Activated T-cell treated with anti-CD3 and anti-CD28 coated beads, Interleukin-2, amount 50 U/mL, for 4 hours (primary cell): ENCODE measurements around the gene COQ6. TPM values are rescaled to one million over a fixed set of nuclear protein-coding genes. Genes with fewer than 3 reads are reported as not detected.
"Not testable (repeated sequence)": the region's sequence is repeated elsewhere in the genome, so short reads cannot be mapped to it uniquely, and the experiment has no call there.

Source experiments
- ATAC-seq, 2 donors: fragments of 200-7000 bp; cut with Tn5 transposase; one replicate each; pipeline ENCODE4 v1.10.0; 2021
- DNase-seq: peaks from one replicate; pipeline ENCODE4 v3.0.0-alpha.2; 2020
- H3K27me3 Mint-ChIP-seq: one replicate; pipeline ENCODE4 v1.8.0; 2021; ENCODE audit warnings: low read depth, mixed read lengths
- H3K36me3 Mint-ChIP-seq: one replicate; pipeline ENCODE4 v1.8.0; 2022; ENCODE audit warnings: mixed read lengths; ENCODE audit not compliant: insufficient read depth
- H3K4me1 Mint-ChIP-seq: one replicate; pipeline ENCODE4 v1.8.0; 2021; ENCODE audit warnings: low read depth, mixed read lengths
- H3K4me3 Mint-ChIP-seq: one replicate; pipeline ENCODE4 v1.8.0; 2021; ENCODE audit warnings: mild to moderate bottlenecking, moderate library complexity, mixed read lengths
- H3K9me3 Mint-ChIP-seq: one replicate; pipeline ENCODE4 v1.8.0; 2021; ENCODE audit warnings: mixed read lengths
- total RNA-seq, 3 donors: library from RNA; stranded (reverse); gene quantifications; one replicate each; pipeline ENCODE4 v1.2.1, GENCODE V29; 2021

COQ6 gene
- total RNA-seq, result 10 to 100 TPM; 17.4 to 20.7 (median 19.4) TPM

DNA sequence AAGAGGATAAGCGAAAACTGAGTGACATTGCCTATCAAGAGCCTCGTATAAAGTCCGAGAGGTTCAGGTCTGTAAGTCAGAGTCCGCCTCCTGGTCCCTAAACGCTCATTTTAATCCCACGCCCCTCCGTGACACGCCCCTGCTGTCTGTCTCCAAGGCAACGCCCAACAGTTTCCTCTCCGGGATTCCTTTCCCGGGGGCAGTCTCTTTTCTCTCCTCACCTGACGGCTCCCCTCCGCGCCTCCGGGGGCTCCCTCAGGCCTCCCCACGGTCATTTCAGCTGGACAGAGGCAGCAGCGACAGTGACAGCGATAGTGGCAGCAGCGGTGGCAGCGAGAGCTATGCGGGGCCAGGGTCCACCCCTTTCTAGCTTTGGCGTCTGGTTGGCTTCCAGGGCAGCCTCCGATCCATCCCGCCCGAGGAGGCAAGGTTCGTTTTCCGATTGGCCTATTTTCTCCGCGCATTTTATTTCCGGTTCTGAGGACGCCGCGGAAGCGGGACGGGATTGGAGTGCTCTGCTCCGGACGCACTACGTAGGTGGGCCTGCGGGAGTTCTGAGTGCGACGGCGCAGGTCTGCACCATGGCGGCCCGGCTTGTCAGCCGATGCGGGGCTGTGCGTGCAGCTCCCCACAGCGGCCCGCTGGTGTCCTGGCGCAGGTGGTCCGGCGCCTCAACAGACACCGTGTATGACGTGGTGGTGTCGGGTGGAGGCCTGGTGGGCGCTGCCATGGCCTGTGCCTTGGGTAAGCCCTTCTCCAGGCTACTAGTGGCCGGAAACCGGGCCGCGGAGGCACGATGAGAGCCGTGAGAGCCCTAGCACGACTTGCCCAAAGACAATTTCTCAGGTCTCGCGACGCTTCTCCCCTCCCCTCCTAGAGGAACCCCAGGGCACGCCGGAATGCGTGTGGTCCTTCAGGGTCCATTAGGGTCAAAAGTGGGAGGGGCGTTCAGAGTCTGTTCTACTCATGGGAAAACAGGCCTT lies at the start of gene COQ6, which contains the start of gene FAM161B:
Gene COQ6 (plus strand): TSS at position 551 of the 983 bp plus-strand sequence. CDS start 31 bp downstream, at position 582.
Gene FAM161B (minus strand): TSS at position 343 of the 983 bp plus-strand sequence. CDS start 68 bp downstream, at position 275.
- no peaks in the 10 kb centered on the region for H3K27me3 Mint-ChIP-seq
- peaks cover 19% of the 10 kb centered on the region for H3K4me1 Mint-ChIP-seq
- no peaks in the 10 kb centered on the region for H3K9me3 Mint-ChIP-seq
- DNase-seq, result peak; percentile 72
- peak; percentile 96 to 97 for ATAC-seq
- peaks cover 10% of the 10 kb centered on the region for H3K36me3 Mint-ChIP-seq
- peak within 1 kb of the TSS; percentile 97 for H3K4me3 Mint-ChIP-seq

DNA sequence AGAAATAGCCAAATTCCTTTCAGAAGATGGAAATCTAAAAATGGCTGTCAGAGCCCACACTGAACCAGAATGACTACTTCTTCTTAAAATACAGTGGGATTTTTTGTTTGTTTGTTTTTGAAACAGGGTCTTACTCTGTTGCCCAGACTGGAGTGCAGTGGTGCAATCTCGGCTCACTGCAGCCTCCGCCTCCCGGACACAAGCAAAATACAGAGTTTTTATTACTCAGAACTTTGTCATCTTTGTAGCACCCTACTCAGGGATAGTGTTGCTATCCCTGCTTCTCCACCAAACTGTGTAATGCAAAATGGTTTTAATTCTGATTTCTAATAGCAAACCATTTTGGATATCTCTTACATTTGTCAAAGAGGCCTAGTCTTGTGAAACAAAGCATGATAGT lies 47.1 kb upstream of the COQ6 start:
- H3K36me3 Mint-ChIP-seq, result peaks cover 25% of the 10 kb centered on the region
- ATAC-seq, result no peak
- no peaks in the 10 kb centered on the region for H3K9me3 Mint-ChIP-seq
- H3K4me3 Mint-ChIP-seq, result no peak overlapping the region
- H3K27me3 Mint-ChIP-seq, result no peaks in the 10 kb centered on the region
- no peaks in the 10 kb centered on the region for H3K4me1 Mint-ChIP-seq
- DNase-seq, result no peak

DNA sequence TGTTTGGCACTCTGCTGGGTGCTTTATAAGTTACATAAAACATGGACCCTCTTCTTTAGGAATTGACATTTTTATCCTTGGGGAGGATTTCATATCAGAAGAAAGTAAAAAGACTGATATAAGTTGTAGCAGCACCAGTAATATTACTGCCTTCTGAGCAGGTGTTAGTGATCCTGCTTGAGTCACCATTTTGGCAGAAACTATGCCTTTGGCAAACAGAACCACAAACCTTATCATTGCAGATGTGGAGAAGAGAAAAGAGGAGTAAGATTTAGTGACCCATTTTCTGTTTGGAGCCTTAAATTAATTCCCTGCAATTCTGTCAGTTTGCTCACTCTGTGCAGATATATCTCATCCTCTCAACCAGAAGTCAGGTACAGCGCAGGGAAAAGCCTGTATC lies 40.4 kb upstream of the COQ6 start:
- Mint-ChIP-seq H3K36me3 (peaks cover 62% of the 10 kb centered on the region), H3K27me3 (no peaks in the 10 kb centered on the region), H3K9me3 (peaks cover 7% of the 10 kb centered on the region), H3K4me3 (no peak overlapping the region), H3K4me1 (no peaks in the 10 kb centered on the region)
- ATAC-seq, result no peak
- no peak for DNase-seq

DNA sequence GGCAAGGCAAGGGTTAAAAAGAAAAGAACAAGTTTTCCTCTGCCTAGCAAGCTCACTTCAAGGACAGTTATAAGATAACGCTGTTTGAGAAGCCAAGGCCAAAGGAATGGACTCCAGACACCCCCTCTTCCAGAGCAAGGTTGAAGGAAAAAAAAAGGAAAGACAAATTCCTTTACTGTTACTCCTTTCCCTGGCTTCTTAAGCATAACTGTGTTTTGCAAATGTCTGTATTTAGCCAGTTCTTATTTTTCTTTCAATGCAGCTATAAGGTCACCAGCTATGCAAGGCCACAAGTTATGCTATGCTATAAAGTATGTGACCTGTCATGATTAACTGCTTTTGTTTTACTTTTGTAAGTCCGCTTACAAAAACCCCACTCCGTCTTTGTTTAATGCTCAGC lies 36.8 kb upstream of the COQ6 start:
- ATAC-seq (no peak), DNase-seq (no peak)
- H3K27me3 Mint-ChIP-seq, result no peaks in the 10 kb centered on the region
- no peak overlapping the region for H3K4me3 Mint-ChIP-seq
- H3K4me1 Mint-ChIP-seq, result peaks cover 2% of the 10 kb centered on the region
- H3K9me3 Mint-ChIP-seq, result peaks cover 7% of the 10 kb centered on the region
- peaks cover 54% of the 10 kb centered on the region for H3K36me3 Mint-ChIP-seq

DNA sequence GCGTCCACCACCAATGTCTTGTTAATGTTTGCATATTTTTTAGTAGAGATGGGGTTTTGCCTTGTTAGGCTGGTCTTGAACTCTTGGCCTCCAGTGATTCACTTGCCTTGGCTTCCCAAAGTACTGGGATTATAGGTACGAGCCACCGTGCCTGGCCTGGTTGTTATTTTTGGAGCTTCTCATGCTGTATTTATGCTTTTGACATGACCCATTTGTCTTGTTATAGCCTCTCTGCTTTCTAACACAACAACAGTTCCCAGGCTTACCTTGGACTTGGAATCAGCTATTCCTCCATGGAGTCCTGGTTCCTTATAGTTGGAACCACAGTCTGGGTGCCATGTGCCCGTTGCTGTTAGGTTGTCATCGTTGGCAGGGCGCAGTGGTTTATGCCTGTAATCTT lies 33.8 kb upstream of the COQ6 start:
- no peak for ATAC-seq

DNA sequence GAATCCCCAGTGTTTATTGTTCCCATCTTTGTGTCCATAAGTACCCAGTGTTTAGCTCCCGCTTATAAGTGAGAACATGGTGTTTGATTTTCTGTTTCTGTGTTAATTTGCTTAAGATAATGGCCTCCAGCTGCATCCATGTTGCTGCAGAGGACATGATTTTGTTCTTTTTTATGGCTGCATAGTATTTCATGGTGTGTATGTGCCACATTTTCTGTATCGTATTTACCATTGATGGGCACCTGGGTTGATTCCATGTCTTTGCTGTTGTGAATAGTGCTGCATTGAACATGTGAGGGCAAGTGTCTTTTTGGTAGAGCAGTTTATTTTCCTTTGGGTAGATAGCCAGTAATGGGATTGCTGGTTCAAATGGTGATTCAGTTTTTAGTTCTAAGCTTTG lies 30.6 kb upstream of the COQ6 start:
- H3K27me3 Mint-ChIP-seq, H3K4me1 Mint-ChIP-seq, DNase-seq, H3K9me3 Mint-ChIP-seq, ATAC-seq, H3K4me3 Mint-ChIP-seq: not testable (repeated sequence)
- H3K36me3 Mint-ChIP-seq, result peaks cover 38% of the 10 kb centered on the region

More for the DNA sequence above, 33.8 kb upstream of the COQ6 start:
- Mint-ChIP-seq H3K4me3 (no peak overlapping the region), H3K36me3 (peaks cover 44% of the 10 kb centered on the region), H3K9me3 (peaks cover 7% of the 10 kb centered on the region), H3K27me3 (no peaks in the 10 kb centered on the region), H3K4me1 (peaks cover 2% of the 10 kb centered on the region)
- no peak for DNase-seq

DNA sequence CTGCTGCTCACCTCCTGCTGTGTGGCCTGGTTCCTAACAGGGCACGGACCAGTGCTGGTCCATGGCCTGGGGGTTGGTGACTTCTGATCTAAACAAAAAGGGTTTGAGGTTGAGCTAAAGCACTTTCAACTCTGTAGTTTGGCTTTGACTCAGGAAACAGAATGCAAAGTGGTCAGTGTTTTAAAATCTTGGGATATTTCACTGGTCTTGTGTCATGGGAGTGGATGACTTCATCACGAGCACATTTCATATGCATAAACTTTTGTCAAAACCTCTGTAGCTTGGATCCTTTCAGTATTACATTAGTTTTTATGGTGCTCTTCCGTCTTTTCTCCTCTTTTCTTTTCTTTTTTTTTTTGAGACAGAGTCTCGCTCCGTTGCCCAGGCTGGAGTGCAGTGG lies 25.8 kb upstream of the COQ6 start:
- Mint-ChIP-seq H3K36me3 (peaks cover 53% of the 10 kb centered on the region), H3K27me3 (no peaks in the 10 kb centered on the region), H3K4me1 (peaks cover 2% of the 10 kb centered on the region), H3K9me3 (no peaks in the 10 kb centered on the region), H3K4me3 (no peak overlapping the region)
- DNase-seq (no peak), ATAC-seq (no peak)

DNA sequence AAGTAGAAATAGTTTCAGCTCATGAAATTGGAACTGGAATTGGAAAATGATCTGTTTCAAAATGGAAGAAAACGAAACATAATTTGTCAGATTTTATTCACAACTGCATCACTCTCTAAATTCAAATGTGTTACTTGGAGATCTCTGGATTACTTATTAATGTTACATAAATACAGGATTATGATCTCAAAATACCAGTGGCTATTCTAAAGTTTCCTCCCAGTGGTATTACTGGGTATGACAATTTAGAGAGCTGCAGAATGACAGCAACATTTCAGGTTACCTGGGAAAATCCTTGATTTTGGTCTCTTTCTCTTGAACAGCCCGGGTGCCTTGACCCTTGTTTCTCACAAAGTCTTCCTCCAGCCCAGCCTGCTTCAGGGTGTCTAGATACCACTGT lies 14.4 kb upstream of the COQ6 start:
- H3K9me3 Mint-ChIP-seq, result no peaks in the 10 kb centered on the region
- H3K36me3 Mint-ChIP-seq, result peaks cover 24% of the 10 kb centered on the region
- H3K4me1 Mint-ChIP-seq, result no peaks in the 10 kb centered on the region
- DNase-seq, result no peak
- no peak for ATAC-seq
- no peak overlapping the region for H3K4me3 Mint-ChIP-seq
- H3K27me3 Mint-ChIP-seq, result no peaks in the 10 kb centered on the region

DNA sequence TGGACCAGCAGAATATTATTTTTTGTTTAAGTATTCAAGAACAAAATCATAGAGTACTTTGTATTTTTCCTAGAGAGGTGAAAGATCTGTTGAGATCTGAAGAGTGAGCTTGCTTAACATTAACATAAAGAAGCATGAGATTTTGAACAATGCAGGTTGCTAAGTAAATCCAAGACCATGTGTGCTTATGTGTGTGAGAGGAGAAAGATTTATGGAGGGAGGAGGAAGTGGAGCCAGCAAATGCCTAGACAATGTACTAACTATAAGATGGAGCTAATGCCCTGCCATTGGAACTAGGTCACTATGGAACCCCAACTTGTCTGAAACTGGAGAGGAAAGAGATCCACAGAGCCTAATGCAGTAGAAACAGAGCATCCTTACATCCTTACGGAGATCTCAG lies 13.6 kb upstream of the COQ6 start:
- Mint-ChIP-seq H3K27me3 (no peaks in the 10 kb centered on the region), H3K4me3 (no peak overlapping the region), H3K9me3 (no peaks in the 10 kb centered on the region), H3K4me1 (no peaks in the 10 kb centered on the region), H3K36me3 (peaks cover 21% of the 10 kb centered on the region)
- DNase-seq (no peak), ATAC-seq (no peak)

DNA sequence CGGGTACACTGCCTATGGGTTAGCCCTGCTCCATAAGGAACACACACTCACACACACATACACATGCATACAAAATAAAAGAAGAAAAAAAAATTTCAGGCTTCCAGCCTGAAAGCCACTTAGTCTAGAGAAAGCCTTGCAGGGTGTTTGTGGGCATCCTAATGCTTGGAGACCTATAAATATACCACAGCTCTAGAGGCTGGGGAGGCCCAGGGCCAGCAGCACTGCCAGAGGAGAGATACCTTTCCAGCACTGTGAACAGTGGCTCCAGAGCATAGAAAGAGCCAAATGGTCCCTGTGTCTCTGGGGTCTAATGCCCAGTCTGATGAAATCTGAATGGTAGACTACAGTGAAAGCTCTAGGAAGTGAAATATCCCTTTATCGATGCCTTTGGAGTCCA lies 13.1 kb upstream of the COQ6 start:
- no peaks in the 10 kb centered on the region for H3K9me3 Mint-ChIP-seq

DNA sequence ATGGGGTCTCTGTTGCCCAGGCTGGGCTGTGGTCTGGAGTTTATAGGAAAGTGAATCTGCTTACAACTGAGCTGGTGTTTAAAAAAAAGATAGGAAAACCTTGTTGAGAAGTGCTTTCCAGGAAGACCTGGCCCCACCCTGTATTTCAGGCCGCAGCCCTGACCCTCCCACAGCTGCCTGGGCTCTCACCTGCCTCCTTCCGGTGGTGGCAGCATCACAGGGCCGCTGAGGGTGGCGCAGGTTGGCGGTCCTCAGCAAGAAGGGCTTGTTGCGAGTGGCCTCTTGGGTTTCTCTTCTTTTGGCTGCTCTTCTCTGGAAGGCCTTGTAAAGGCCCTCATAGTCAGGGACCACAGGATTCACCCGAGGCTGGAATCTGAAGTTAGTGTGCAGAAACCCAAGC lies 7.9 kb upstream of the COQ6 start:
- H3K36me3 Mint-ChIP-seq, result peaks cover 9% of the 10 kb centered on the region
- H3K27me3 Mint-ChIP-seq, result no peaks in the 10 kb centered on the region
- DNase-seq (no peak), ATAC-seq (no peak)
- no peaks in the 10 kb centered on the region for H3K9me3 Mint-ChIP-seq
- H3K4me3 Mint-ChIP-seq, result no peak overlapping the region
- no peaks in the 10 kb centered on the region for H3K4me1 Mint-ChIP-seq

More for the DNA sequence above, 13.1 kb upstream of the COQ6 start:
- Mint-ChIP-seq H3K4me3 (no peak overlapping the region), H3K27me3 (no peaks in the 10 kb centered on the region), H3K36me3 (peaks cover 17% of the 10 kb centered on the region), H3K4me1 (no peaks in the 10 kb centered on the region)
- ATAC-seq (no peak), DNase-seq (no peak)

DNA sequence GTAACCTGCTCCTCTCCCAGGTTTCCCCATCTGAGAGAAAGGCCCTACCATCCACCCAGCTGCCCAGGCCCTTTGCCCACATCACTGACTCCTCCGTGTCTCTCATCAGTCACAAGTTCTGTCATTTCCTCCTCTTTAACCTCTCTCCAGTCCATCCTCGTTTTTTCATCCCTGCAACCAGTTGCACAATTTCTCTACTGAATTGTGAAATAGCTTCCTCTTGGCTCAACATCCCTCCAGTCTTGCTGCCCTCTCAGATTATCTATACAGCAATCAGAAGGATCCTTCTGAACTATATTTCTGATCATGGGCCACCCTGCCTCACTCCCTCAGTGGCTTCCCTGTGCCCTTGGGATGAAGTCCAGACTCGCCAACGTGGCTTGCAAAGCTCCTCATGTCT lies 7.0 kb upstream of the COQ6 start:
- ATAC-seq (no peak), DNase-seq (no peak)
- H3K4me3 Mint-ChIP-seq, result no peak overlapping the region
- H3K27me3 Mint-ChIP-seq, result no peaks in the 10 kb centered on the region
- H3K9me3 Mint-ChIP-seq, result no peaks in the 10 kb centered on the region
- H3K4me1 Mint-ChIP-seq, result no peaks in the 10 kb centered on the region
- H3K36me3 Mint-ChIP-seq, result peaks cover 9% of the 10 kb centered on the region

DNA sequence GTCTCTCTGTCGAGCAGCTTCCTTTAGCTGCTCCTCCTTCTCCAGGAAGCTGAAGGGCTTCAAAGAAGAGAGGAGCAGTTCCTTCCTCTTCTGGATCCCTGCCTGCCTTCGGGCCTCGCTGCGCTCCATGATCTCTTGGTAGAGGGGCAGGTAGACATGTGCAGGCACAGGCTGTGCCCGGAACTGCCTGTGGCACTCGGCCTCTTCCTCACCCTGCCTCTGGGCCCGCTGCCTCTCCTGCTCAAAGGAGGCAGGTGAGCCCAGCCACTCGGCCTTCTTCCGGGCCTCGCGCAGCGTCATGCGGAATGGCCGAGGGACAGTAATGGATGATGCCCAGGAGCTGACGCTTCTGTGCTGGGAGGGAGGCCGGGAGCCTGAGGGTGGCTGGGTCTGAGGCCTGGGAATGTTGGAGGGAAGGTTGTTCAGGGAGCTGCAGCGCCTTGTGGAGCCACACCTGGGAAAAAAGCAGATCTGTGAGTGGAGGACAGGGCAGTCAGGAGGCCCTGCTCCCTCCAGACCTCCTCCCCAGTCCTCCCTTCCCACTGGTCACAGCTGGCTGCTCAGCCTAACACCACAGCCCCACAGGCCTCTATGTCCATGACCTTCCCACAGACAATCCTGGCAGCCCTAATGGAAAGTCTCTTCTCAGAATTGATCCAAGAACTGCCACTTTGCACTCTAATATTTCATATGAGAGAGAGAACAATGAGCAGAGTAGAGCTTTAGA lies 5.5 kb upstream of the COQ6 start:
- no peaks in the 10 kb centered on the region for H3K9me3 Mint-ChIP-seq
- H3K4me3 Mint-ChIP-seq, result no peak overlapping the region
- no peaks in the 10 kb centered on the region for H3K27me3 Mint-ChIP-seq
- DNase-seq, result no peak
- ATAC-seq, result no peak
- H3K4me1 Mint-ChIP-seq, result peaks cover 3% of the 10 kb centered on the region
- peaks cover 9% of the 10 kb centered on the region for H3K36me3 Mint-ChIP-seq

DNA sequence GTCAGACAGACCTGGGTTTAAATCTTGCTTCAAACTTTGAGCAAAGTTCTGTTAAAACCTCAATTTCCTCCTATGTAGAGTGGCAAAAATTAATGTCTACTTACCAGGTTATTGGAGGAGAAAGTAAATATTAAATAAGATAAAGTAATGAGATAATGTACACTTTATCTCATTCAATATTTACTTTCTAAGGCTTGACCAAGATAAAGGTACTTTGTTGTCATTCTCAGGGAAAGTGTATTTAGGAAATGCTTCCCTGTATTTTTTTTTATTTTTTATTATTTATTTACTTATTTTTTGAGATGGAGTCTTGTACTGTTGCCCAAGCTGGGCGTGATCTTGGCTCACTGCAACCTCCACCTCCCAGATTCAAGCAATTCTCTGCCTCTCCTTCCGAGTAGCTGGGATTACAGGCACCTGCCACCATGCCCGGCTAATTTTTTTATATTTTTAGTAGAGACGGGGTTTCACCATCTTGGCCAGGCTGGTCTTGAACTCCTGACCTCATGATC lies 4.9 kb upstream of the COQ6 start:
- no peak overlapping the region for H3K4me3 Mint-ChIP-seq
- H3K27me3 Mint-ChIP-seq, result no peaks in the 10 kb centered on the region
- peaks cover 6% of the 10 kb centered on the region for H3K4me1 Mint-ChIP-seq
- ATAC-seq (no peak), DNase-seq (no peak)
- H3K36me3 Mint-ChIP-seq, result peaks cover 9% of the 10 kb centered on the region
- H3K9me3 Mint-ChIP-seq, result no peaks in the 10 kb centered on the region
